Progenitor cell of endocrine pancreas (in vitro differentiated cells): ENCODE measurements around the gene ARHGEF1. TPM values are rescaled to one million over a fixed set of nuclear protein-coding genes. Genes with fewer than 3 reads are reported as not detected.

Experiments used
- DNase-seq: peaks from one replicate; pipeline ENCODE4 v3.0.0; 2021; ENCODE audit warnings: low spot score; ENCODE audit not compliant: unreplicated experiment
- H3K27ac Mint-ChIP-seq: 2 replicates; pipeline ENCODE4 v1.8.0; 2021; ENCODE audit warnings: mild to moderate bottlenecking, moderate library complexity, mixed read lengths
- H3K27me3 Mint-ChIP-seq: 2 replicates; pipeline ENCODE4 v1.8.0; 2021; ENCODE audit warnings: mixed read lengths
- H3K36me3 Mint-ChIP-seq: 2 replicates; pipeline ENCODE4 v1.8.0; 2022; ENCODE audit warnings: mixed read lengths; ENCODE audit not compliant: insufficient read depth
- H3K4me1 Mint-ChIP-seq: 2 replicates; pipeline ENCODE4 v1.8.0; 2021; ENCODE audit warnings: low read depth, mixed read lengths
- H3K4me3 Mint-ChIP-seq: 2 replicates; pipeline ENCODE4 v1.8.0; 2021; ENCODE audit warnings: low read depth, mild to moderate bottlenecking, moderate library complexity, mixed read lengths
- H3K9me3 Mint-ChIP-seq: 2 replicates; pipeline ENCODE4 v1.8.0; 2021; ENCODE audit warnings: low read depth, mixed read lengths
- total RNA-seq: library from RNA; stranded (reverse); gene quantifications from 2 replicates; pipeline ENCODE4 v1.2.1, GENCODE V29; 2021
- TF ChIP-seq, protein P1 (sequence below): fragments of 200-600 bp; sonication (generic); IDR thresholded peaks from one replicate; pipeline ENCODE4 v1.5.0; 2021; ENCODE audit warnings: antibody characterized with exemption, mild to moderate bottlenecking; ENCODE audit not compliant: unreplicated experiment

ARHGEF1 gene
- total RNA-seq, 1 donor from 2014 or later, result 112 TPM

DNA sequence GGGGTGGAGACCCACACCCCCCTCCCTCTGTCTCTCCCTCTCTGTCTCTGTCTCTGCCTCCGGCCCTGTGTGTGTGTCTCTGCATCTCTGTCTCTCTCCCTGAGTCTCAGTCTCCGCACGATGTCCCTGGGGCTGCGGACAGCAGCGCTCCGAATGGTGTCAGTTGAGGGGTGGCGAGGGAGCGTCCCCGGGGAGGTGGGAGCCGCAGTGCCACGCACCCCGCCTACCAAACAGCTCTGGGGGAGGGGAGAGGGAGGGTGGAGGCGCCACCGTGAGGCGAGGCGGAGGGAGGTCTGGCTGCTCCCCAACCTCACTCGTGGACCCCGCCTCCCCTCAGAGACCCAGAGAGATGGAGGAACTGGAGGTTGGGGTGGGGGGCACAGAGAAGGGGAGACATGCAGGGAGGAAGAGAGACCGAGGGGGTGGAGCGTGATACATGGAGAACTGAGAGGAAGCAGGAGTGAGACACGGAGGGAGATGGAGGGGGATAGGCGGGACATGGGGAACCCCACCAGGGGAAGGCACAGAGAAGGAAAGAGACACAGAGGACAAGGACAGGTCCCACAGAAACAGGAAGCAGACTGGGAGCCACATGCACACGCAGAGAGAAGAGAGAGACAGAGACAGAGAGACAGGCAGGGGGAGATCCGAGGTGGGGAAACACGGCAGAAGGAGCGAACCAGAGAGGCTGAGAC, 38.0 kb downstream of the ARHGEF1 start:
- no peak for DNase-seq
- peaks cover 18% of the 10 kb centered on the region for H3K27me3 Mint-ChIP-seq
- H3K27ac Mint-ChIP-seq, result no peak overlapping the region
- TF ChIP-seq, protein P1, sequence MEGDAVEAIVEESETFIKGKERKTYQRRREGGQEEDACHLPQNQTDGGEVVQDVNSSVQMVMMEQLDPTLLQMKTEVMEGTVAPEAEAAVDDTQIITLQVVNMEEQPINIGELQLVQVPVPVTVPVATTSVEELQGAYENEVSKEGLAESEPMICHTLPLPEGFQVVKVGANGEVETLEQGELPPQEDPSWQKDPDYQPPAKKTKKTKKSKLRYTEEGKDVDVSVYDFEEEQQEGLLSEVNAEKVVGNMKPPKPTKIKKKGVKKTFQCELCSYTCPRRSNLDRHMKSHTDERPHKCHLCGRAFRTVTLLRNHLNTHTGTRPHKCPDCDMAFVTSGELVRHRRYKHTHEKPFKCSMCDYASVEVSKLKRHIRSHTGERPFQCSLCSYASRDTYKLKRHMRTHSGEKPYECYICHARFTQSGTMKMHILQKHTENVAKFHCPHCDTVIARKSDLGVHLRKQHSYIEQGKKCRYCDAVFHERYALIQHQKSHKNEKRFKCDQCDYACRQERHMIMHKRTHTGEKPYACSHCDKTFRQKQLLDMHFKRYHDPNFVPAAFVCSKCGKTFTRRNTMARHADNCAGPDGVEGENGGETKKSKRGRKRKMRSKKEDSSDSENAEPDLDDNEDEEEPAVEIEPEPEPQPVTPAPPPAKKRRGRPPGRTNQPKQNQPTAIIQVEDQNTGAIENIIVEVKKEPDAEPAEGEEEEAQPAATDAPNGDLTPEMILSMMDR, result no peak
- no peaks in the 10 kb centered on the region for H3K9me3 Mint-ChIP-seq
- H3K4me3 Mint-ChIP-seq, result no peak overlapping the region
- H3K36me3 Mint-ChIP-seq, result no peaks in the 10 kb centered on the region
- H3K4me1 Mint-ChIP-seq, result no peaks in the 10 kb centered on the region

DNA sequence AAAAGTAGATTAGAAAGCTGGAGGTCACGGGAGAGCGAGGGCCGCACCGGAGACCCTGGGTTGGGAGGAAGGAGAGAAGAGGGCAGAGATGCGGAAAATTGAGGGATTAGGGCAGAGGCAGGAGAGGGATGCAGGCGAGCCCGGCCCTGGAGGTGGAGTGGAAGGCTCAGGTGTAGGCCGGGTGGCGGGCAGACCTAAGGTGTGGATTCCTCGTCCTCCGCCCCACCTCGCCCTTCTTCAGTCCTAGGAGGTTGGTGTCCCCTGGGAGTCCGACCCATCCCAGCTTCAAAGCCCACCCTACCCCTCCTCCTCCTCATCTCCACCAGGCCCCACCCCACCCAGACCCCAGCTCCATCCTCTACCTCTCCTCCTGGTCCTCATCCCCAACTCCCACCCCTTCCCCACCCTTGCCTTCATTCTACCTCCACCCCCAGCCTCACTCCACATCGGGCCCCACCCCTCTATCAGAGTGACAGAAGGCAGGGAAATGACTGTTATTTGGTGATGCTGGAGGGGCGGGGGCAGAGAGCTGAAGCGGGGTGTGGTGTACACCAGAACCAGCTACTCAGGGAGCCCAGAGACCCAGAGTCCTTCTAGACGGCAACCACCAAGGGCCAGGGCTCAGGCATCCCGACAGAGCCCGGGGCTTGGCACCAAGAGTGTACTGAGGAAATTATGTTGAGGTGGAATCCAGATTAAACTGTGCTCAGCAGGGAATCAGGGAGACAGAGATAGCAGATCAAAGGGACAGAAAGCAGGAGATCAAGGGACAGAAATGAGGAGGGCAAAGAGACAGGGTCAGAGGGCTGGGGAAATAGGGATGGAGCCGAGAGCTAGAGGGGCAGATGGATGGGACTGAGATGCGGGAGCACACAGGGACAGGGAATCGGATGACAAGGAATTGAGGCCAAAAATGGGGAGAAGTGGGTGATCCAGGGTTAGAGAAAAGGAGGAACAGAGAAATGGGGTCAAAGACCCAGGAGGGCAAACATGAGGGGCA, 38.9 kb downstream of the ARHGEF1 start:
- no peaks in the 10 kb centered on the region for H3K36me3 Mint-ChIP-seq
- H3K4me1 Mint-ChIP-seq, result no peaks in the 10 kb centered on the region
- H3K4me3 Mint-ChIP-seq, result no peak overlapping the region
- no peak for DNase-seq
- H3K27me3 Mint-ChIP-seq, result peaks cover 18% of the 10 kb centered on the region
- TF ChIP-seq, protein P1, result no peak
- no peak overlapping the region for H3K27ac Mint-ChIP-seq
- no peaks in the 10 kb centered on the region for H3K9me3 Mint-ChIP-seq

DNA sequence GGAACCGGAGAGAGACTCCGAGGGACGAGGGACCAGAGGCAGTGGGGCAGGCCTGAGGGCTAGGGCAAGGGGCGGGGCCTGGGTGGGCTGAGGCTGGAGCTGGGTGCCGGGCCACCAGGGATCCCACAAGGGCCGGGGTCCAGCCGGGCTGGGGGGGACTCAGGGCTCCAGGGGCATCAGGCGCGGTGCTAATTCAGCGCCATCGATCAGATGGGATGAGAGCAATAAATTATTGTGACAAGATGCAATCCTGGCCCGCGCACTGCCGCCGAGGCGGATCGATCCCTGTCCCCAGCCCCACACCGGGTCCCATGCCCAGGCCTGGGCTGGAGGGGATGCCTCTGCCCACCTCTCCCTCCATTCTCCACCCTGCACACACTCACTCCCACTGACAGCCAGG, 39.6 kb downstream of the ARHGEF1 start:
- no peak overlapping the region for H3K4me3 Mint-ChIP-seq
- H3K27ac Mint-ChIP-seq, result no peak overlapping the region
- peaks cover 18% of the 10 kb centered on the region for H3K27me3 Mint-ChIP-seq

DNA sequence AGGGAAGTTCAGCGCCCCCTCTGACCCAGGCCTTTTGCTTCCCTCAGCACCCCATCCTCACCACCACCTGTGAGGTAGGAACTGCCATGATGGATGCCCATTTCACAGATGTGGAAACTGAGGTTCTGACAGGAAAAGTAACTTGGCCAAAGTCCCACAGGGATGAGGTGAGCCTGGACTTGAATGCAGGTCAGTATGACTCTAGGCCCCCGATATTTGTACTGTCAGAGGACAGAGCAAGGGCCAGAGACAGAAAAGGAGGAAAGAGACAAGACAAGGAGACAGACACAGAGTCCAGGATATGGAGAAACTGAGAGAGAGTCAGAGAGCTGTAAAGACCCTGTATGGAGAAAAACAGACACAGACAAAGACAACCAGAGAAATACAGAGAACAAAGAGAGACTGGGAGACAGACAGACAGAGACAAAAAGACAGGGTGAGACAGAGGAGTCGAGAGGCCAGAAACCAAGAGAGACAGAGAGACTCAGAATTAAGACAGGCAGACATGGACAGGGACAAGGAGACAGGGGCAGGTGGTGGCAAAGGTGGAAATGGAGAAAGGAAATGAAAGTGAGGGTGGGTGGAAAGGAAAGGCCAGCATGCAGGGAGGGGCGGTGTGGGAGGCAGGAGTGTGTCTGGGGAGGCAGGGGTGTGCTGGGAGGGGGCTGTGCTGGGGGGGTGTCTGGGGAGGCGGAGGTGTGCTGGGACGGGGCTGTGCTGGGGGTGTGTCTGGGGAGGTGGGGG, 40.2 kb downstream of the ARHGEF1 start:
- Mint-ChIP-seq H3K4me3 (no peak overlapping the region), H3K4me1 (no peaks in the 10 kb centered on the region), H3K27ac (no peak overlapping the region)

More for the DNA sequence above, 39.6 kb downstream of the ARHGEF1 start:
- no peak for DNase-seq
- no peaks in the 10 kb centered on the region for H3K36me3 Mint-ChIP-seq
- no peaks in the 10 kb centered on the region for H3K9me3 Mint-ChIP-seq
- TF ChIP-seq, protein P1, result no peak
- H3K4me1 Mint-ChIP-seq, result no peaks in the 10 kb centered on the region

More for the DNA sequence above, 40.2 kb downstream of the ARHGEF1 start:
- Mint-ChIP-seq H3K9me3 (no peaks in the 10 kb centered on the region), H3K36me3 (no peaks in the 10 kb centered on the region), H3K27me3 (peaks cover 18% of the 10 kb centered on the region)
- DNase-seq, result no peak
- TF ChIP-seq, protein P1, result no peak
